GM19193 (cell line): Measurements from ENCODE around the gene SGTB.

Experiments used
- POLR2A ChIP-seq: IDR thresholded peaks from 4 replicates; pipeline ENCODE4 v1.6.1; 2011; ENCODE audit not compliant: insufficient read depth, insufficient read length; ENCODE audit errors: extremely low read depth

The SGTB gene

DNA sequence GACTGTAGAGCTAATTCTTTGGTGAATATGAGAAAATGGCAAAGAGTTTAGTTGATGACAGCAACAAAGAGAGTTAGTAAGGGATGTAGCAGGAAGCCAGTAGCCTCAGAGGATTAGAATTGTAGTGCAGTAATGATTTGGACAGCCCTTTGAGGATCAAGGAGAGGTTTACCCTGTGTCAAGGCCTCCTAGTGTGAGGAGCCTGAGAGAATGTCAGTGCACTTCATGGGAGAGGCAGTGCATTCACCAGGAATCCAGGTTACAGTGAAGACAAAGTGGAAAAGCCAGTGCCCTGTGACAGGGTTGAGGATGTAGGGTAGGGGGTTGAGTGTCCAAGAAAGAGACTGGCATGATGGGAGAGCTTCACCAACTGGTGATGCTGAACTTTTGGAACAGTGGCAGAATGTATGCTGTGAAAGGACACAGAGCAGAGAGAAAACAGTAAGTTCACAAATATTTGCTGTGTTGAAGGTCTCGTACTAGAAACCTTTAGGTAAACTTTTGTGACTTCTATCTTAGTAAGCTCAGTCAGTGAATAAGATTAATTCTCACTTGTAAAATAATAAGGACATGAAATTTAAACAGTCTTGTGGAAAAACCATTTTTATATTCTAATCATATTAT lies 27.4 kb upstream of the SGTB start:
- no peak for TF ChIP-seq POLR2A

DNA sequence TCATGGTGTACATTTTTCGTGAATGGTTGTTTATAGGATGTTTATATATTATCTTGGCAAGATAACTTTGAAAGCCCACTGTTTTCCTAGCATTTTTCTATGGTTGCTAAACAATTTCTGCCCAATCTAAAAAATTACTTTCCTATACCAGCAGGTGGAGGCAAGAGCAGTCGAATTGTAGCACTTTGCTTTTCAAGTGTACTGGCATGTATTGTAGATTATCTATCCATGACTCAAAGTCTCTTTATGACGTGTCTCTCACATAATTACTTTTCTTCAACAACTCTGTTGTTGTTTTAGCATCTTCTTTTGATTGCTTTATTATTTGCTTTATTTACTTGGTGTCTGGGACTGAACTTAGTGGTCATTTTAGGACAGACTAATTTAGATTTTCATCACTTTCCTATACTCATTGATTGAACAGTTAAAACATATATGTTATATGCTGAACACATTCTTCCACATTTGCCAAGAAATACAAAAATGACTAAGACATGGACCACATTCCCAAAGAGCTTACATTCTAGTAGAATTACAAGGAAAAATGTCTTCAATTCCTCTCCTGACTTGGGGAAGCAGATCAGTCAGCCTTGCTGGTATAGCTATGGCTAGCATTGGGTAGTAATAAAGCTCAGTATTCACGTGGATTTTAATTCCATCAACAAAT lies 20.8 kb upstream of the SGTB start:
- TF ChIP-seq POLR2A: no peak

DNA sequence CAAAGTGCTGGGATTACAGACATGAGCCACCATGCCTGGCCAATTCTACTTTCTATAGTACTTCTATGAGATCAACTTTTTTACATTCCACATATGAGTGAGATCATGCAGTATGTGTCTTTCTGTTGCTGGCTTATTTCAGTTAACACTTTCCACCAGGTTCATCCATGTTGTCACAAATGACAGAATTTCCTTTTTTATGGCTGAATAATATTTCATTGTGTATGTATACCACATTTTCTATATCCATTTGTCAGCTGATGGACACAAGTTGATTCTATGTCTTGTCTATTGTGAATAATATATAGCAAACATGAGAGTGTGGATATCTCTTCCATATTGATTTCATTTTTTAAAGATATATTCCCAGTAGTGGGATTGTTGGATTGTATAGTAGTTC lies 17.3 kb upstream of the SGTB start:
- no peak for TF ChIP-seq POLR2A

DNA sequence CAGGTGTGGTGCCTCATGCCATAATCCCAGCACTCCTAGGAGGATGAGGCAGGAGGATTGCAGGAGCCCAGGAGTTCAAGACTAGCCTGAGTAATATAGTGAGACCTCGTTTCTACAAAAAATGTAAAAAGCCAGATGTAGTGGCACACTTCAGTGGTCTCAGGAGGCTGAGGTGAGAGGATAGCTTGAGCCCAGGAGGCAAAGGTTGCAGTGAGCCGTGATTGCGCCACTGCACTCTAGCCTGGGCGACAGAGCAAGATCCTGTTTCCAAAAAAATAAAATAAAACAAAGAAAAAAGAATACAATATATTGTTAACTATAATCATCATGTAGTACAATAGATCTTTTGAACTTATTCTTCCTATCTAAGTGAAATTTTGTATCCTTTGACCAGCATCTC lies 16.4 kb upstream of the SGTB start:
- no peak for TF ChIP-seq POLR2A

DNA sequence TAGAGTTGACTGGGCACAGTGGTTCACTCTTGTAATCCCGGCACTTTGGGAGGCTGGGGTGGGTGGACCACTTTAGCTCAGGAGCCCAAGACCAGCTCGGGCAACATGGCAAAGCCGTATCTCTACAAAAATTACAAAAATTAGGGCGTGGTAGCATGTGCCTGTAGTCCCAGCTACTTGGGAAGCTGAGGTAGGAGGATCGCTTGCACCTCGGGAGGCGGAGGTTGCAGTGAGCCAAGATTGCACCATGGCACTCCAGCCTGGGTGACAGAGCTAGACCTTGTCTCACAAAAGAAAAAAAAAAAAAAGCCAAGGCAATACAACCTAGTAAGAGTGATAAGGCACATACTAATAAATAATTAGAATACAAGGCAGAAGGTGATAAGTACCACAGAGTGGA lies 15.9 kb upstream of the SGTB start:
- TF ChIP-seq POLR2A: no peak

DNA sequence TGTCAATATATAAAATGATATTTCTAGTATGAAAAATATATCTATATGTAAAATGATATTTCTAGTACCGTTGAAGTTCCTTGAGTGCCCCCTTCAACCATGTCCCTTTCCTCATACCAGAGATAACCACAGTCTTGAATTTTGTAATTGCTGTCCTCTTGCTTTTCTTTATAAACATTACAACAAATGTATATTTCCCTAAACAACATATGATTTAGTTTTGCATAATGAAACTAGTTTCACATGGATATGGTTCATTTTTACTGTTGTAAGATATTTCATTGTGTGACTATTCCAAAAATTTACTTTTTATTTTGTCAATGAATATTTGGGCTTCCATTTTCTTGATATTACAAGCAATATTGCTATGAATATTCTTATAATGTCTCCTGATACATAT lies 14.1 kb upstream of the SGTB start:
- TF ChIP-seq POLR2A: no peak

DNA sequence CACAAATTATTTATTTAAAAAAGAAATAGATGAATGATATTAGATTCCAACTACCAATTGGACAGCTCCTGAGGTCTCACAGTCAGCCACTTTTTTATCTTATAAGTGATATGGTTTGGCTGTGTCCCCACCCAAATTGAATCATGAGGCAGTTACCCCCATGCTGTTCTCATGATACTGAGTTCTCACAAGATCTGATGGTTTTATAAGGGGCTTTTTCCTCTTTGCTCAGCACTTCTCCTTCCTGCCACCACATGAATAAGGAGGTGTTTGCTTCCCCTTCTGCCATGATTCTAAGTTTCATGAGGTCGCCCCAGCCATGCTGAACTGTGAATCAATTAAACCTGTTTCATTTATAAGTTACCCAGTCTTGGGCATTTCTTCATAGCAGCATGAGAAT lies 13.0 kb upstream of the SGTB start:
- TF ChIP-seq POLR2A: no peak

DNA sequence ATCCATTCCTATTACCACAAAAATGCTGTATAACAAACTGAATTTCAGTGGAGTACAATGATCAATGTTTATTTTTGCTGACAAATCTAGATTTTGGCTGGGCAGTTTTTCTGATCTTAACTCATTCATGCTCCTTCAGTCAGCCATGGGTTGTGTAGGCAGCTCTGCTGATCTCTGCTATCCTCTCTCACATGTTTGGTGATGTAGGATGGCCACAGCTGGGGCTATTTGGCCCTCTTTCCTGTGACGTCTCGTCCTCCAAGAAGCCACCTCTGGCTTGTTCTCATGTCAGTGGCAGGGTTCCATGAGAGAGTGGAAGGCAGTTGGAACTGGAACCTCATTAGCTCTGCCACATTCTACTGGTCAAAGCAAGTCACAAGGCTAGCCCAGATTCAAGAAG lies 9.0 kb upstream of the SGTB start:
- no peak for TF ChIP-seq POLR2A

DNA sequence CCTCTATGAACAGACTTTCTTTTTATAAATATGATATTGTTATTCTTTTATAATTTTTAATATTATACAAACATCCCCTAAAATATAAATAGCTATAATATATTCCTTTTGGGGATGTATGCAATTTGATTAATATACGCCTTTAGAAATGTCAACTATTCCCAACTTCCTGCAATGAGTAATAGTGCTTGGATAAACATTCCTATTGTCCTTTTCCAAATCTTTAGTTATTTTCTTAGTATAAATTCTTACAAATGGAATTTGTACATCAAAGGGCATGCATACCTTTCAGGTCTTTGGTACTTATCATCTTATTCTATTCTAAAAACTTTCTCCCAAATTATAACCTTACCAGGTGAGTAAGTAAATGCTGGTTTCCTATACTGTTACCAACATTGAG lies 6.3 kb upstream of the SGTB start:
- no peak for TF ChIP-seq POLR2A

DNA sequence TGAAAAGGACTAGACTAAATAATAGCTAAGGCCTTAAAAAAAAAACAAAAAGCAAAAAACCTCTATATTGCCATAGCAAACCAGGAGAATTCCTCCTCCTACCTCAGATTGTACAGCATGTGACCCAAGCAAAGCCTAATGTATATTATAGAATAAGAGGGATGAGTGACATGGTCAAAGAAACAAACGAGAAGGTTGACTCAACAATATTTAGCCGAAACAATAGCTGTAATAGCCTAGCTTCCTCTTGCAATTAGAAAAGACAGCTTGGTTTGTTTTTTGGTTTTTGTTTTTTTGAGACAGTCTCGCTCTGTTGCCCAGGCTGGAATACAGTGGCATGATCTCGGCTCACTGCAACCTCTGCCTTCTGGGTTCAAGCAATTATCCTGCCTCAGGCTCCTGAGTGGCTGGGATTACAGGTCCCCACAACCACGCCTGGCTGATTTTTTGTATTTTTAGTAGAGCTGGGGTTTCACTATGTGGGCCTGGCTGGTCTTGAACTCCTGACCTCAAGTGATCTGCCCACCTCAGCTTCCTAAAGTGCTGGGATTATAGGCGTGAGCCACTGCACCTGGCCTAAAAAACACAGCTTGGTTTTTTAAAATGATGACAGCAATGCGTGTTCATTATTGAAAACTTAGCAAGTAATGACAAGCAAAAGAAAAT lies 5.7 kb upstream of the SGTB start:
- TF ChIP-seq POLR2A: no peak

DNA sequence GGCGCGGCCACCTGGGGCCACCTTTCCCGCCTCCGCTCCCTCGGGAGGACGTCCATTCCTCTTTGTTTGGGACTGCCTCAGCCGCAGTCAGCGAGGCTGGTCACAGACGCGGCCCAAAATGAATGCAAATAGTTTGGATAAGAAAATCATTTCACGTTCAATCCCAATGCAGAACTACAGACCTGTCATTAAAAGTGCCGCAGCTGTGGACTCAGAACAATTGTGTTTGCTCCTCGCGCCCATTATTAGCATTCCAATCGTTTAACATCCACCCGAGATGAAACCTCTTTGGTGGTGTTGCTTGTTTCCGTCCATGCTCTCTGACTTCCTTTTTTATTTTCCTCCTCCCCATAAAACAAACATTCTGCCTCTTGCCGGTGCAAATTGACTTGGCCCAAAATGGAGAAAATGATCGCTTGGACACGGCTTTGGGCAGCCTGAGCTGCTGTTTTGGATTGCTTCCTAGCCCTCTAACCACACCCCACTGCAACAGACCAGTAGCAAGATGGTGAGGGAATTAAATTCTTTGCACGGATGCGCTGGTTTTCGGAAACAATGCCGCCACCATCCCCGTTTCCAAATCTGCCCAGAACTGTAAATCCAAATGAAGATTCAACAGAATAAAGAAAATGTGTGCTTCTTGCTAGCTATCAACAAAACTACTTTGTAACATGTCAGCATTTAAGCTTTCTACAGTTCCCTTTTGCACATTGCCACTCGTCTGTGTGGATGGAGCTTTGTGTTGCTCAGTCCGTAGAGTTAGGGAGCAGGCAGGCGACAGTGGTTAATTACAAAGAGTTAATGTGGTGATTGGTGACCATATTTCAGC lies 880 bp upstream of the SGTB start:
- TF ChIP-seq POLR2A: no peak

DNA sequence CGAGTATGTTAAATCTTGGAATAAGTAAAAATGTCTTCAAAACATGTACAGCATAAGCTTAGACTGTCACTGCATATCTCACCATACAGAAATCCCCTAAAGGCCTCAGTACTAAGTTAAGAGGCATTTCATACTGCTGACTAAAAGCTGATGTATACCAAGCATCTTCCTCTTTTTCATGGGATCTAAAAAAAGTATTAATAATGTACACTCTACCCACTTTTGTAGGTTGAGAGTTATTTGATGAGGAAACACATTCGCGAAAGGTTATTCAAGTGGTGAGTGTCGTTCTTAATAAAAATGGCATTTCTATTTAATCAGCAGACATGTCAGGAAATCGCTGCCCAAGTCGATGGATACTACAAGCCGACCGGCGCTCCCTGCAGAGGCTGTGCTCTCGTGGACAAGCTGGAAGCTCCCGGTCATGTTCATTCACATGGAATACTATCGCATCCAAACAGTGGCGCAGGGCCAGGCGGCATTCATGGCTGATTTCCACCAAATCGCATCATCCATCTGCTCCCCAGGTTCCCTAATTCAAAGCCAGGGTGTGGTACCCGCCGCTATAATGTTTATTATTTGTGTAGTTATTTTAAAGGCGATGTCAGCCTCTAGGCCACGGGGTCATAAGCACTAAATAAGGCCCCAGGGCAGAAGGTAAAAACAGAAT lies 724 bp downstream of the SGTB start:
- TF ChIP-seq POLR2A: no peak

DNA sequence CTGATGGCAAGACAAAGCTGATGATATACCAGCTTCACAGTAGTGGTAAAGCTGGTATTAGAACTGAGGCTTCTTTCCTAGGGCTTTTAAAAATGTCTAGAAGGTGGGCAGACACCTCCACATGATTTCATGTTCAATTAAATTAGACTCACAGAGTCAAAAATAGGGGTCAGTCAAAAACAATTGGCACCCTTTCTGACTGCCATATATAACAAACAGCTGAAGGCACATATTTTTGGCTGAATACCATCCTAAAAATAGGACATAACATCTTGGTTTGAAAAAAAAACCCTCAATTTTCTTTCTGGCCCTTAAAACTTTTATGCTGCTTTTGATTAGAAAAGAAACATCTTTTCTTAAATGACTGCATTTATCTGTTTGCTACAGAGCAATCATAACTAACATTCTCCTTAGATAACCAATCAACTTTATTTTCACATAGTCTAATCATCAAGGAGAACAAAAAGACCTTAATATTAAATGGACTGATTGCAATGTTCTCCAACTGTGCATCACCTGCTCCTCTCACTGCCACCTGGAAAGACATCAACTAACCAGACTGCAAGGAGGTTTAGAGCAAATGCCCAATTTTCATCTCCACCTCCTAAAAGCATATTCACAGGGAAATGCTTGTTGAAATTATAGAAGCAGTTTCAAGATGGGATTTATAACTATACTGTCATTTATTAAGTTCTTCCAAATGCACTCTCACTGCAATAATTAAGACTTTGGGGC lies 3.2 kb downstream of the SGTB start:
- no peak for TF ChIP-seq POLR2A

DNA sequence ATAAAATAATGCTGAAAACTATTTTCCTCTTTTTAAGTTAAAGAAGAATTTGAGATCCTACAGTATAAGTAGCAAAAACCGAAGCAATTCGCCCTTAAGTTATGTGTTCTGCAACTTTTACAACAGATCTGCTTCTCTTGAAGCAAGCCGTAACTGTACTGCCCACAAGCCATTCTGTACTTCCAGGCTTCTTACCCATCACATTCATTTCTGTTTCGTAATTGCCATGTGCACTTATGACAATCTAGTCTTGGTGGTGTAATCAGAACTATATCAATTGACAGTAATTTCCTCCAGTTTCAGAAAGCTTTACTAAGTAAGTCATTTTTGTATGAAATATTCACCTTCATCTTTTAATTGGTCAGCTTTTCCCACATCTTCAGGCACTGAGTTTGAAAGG lies 13.8 kb downstream of the SGTB start:
- TF ChIP-seq POLR2A: no peak
